Left ventricle myocardium superior (tissue), 1 donor: ENCODE data around the gene ZNF385B. TPM values are rescaled to one million over a fixed set of nuclear protein-coding genes. Genes with fewer than 3 reads are reported as not detected.

Source experiments
- ATAC-seq: fragments of 200-7000 bp; cut with Tn5 transposase; one replicate; pipeline ENCODE4 v1.9.1; 2020; ENCODE audit warnings: mild to moderate bottlenecking, moderate library complexity
- DNase-seq: peaks from one replicate; pipeline ENCODE4 v3.0.0-alpha.2; 2020
- intact Hi-C: fragments of 100-400 bp; cut with micrococcal nuclease; formaldehyde crosslinking; loops from one replicate; pipeline ENCODE4 v1.11.0; 2022
- total RNA-seq: library from RNA; stranded (reverse); fragmentation: NEBNext Ultra II Directional; extraction: Animal tissue kit (Norgen Biotek cat#: 25700); gene quantifications from one replicate; pipeline ENCODE4 v1.2.1, GENCODE V29; 2021
- donor health status: DM: no; HTN: yes; CAD: no; lungs with severe emphysema.

ZNF385B gene
- total RNA-seq, 1 donor from 2014 or later, result 4.1 TPM

GRCh38 chr2:179550849-179551248 is 310.6 kb downstream of the ZNF385B start:
- no peak for DNase-seq
- intact Hi-C loops, result no loop called here
- ATAC-seq, result no peak

DNA sequence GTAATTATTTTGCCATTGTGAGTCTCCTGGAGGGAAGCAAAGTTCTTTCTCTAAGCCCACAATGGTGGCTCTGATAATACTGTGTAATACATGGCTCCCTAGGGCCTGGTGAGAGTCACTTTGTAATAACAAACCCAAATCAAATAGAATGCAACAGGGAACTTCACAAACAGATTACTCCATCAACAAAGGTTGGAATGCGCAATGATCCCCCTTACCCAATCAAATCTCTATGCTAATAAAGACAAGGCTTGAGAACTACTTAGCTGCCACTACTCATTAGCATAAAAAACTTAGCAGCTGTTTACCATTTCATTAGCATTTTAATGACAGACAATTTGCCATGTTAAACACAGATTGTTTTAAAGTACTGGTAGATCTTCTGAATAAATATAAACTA is 311.2 kb downstream of the ZNF385B start:
- intact Hi-C loops, result no loop called here
- DNase-seq (no peak), ATAC-seq (no peak)

GRCh38 chr2:179546656-179547055 is 314.8 kb downstream of the ZNF385B start:
- ATAC-seq, result no peak
- intact Hi-C loops, result no loop called here

GRCh38 chr2:179545024-179545423 is 316.4 kb downstream of the ZNF385B start:
- DNase-seq (no peak), ATAC-seq (no peak)
- intact Hi-C loops, result no loop called here

More at GRCh38 chr2:179546656-179547055, 314.8 kb downstream of the ZNF385B start:
- DNase-seq, result no peak

GRCh38 chr2:179543361-179543901 is 318.0 kb downstream of the ZNF385B start:
- intact Hi-C loops, result no loop called here
- no peak for DNase-seq
- ATAC-seq, result no peak

GRCh38 chr2:179541586-179541985 is 319.8 kb downstream of the ZNF385B start:
- intact Hi-C loops, result no loop called here
- ATAC-seq (no peak), DNase-seq (no peak)

DNA sequence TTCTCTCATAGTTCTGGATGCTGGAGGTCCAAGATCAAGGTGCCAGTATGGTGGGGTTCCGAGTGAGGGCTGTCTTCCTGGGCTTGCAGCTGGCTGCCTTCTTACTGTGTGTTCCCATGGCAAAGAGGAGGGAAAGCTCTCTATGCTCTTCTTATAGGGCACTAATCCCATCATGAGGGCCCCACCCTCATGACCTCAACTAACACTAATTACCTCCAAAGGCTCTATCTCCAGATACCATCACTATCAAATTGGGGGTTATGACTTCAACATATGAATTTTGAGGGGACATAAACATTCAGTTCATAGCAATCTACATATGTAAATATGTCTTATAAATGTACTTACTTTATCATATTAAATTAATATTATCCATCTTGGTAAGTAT is 322.3 kb downstream of the ZNF385B start:
- intact Hi-C loops, result no loop called here
- ATAC-seq, result no peak
- no peak for DNase-seq

DNA sequence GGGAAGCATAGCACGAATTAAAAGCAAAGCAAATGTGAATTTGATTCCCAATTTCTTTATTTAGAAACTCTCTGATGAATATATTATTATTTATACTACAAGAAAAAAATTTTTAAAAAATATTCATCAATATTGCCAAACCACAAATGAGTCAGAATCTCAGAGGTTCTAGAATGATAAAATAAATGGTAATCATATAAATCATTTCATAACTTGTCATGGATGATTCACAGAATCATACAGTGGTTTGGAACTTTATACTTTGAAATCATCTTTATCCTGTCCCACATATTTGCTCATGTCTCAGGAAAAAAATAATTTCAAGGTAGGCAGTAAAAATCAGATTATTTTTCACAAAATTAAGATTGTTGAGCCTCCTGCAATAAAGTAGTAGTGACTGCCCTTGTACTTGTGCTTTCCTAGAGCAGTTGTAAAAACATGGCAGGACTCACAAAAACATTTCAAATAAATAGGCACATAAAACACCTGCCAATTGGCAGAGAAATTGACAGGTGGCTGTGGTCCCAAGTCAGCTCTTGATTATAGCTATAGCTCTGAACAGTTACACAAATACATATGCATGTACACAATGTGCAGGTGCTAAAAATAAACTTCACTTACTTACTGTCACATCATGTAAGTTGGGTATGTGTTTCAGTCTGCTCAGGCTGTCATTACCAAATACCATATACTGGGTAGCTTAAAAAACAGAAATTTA is 322.8 kb downstream of the ZNF385B start:
- intact Hi-C loops, result no loop called here
- ATAC-seq, result no peak
- no peak for DNase-seq

- intact Hi-C loops, result no loop called here
- DNase-seq, result no peak
- ATAC-seq, result no peak
Measured at GRCh38 chr2:179536185-179536584, 325.2 kb downstream of the ZNF385B start.

- intact Hi-C loops, result no loop called here
- no peak for ATAC-seq
- DNase-seq, result no peak
Measured at GRCh38 chr2:179533875-179534274, 327.5 kb downstream of the ZNF385B start.

DNA sequence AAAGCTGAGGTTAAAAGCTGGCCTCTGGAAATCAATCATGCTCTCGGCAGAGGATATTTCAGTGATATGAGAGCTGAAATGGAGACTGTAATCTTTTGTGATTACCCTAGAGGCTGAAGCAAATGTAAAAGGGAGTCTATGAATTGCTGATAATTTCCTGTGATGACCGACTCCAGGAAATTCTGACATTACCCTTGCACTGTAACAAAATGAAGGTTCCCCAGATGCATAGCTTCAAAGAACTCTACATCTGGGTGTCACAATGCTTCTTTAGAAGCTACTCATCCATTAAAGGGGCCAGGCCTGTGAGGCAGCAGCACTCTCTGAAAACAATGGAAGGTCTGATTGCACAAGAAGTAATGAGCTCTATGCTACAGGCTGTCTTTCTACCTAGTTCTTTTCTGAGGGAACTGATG is 328.5 kb downstream of the ZNF385B start:
- ATAC-seq, result no peak
- intact Hi-C loops, result no loop called here
- no peak for DNase-seq

DNA sequence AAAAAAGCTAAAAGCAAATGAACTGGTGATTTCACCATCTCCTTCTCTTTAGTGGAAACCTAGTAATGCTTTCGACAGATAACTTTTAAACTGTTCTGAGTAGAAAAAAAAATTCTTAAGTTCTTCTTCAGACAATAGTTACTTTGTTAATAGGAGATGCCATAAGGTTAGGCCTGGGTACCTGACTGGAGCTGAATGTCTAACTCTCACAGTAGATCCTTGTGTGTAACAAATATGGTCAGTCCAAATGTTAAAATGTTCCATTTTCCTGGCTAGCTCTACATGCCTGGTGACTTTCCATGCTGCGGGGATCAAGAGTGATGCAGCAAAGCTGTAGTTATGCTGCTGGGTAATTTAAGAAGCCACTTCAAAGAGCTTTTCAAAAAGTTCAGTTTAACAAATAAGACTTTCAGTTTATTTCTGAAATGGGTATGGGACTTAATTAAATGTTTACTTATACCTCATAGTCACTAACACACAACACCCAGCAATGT is 332.8 kb downstream of the ZNF385B start:
- no peak for ATAC-seq
- intact Hi-C loops, result no loop called here
- no peak for DNase-seq

DNA sequence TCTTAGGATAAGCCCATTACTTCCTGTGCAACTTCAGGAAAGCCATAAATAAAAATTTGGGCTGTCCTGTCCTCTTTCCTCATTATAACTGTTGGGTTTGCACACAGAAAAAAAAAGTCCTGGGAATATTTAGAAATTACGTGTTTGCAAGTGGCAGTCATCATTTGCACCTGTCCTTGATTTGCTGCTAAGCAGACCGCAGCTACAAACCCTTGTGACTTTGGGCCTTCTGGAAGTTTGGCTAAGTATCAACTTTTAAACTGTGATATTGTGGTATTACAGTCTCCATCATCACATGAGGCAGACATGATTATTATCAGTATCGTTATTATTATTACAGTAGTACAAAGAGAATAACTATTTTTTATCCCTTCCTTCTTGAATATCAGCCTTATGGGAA is 336.1 kb downstream of the ZNF385B start:
- ATAC-seq (no peak), DNase-seq (no peak)
- intact Hi-C loops, result no loop called here

DNA sequence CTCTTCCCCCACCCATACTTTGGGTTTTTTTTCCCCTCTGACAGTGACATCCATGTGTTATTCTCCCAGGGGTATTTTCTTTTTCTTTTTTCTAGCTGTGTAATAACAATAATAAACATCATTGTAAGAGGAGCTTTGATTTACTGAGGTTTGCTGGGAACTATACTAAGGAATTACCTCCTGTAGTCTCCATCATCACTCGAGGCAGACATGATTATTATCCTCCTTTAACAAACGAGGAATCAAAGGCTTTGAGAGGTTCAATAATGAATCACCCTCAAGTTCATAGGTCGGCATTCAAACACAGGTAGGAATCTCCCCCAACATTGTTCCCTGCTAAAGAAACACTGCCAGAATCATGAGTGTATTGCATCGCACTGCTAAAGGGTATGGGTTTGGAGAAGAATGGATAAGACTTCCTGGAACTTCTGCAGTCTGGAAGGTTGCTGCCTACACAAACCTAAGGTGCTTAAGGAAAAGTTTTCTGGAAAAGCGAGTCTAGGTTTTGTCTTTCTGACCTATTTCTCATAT is 336.5 kb downstream of the ZNF385B start:
- intact Hi-C loops, result no loop called here
- no peak for DNase-seq
- no peak for ATAC-seq

DNA sequence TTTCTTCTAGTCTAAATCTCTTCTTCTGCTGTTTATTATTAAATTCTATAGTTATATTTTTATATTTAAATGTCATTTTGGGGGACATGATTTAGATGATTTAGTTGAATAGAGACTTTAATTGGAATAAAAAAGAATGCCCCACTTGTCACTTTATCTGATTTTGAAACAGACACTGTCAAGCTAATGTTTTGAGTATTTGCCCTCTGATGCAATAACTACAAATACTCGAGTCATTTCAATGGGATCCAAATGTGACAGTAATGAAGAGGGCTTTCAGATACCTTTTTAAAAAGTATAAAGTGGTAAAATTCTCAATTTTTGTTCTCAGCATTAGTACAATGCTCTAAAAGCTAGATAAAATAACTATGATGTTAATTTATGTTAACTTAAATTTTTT is 339.5 kb downstream of the ZNF385B start:
- no peak for DNase-seq
- no peak for ATAC-seq
- intact Hi-C loops, result no loop called here

GRCh38 chr2:179518830-179519229 is 342.6 kb downstream of the ZNF385B start:
- DNase-seq (no peak), ATAC-seq (no peak)

GRCh38 chr2:179513181-179513580 is 348.2 kb downstream of the ZNF385B start:
- DNase-seq (no peak), ATAC-seq (no peak)
- intact Hi-C loops, result no loop called here

More at GRCh38 chr2:179518830-179519229, 342.6 kb downstream of the ZNF385B start:
- intact Hi-C loops, result no loop called here

DNA sequence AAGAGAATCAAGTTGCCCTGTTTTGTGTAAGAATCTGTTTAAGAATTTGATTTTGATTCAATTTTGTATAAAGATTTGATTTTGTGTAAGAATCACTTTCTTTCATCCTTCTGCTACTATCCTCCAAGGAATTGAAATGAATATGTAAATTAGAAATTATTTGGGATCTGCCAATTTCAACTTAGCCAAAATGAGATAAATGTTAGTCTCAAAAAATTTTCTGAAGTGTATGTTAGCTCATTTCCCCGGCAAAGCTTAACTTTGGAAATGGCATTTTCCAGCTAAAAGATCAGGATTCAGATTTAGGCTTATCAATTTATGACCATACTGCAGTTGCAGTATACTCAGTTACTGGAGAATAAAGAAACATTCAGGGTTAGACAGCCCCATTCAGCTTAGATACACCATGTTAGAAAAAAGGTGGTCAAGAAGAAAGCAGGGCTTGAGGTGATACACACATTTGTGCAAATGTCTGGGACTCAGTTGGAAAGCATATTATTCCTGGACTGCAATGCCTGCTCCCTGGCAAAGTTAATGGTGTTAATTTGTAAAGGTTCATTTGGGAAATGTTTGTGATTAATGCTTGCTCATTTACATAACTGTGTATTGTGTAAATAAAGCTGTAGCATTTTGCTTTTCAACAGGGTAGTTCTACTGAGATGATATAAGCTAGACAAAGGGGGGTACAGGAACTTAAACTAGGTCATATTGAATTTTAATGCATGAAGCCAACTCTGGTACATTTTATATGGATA is 349.0 kb downstream of the ZNF385B start:
- DNase-seq (no peak), ATAC-seq (no peak)
- intact Hi-C loops, result no loop called here

DNA sequence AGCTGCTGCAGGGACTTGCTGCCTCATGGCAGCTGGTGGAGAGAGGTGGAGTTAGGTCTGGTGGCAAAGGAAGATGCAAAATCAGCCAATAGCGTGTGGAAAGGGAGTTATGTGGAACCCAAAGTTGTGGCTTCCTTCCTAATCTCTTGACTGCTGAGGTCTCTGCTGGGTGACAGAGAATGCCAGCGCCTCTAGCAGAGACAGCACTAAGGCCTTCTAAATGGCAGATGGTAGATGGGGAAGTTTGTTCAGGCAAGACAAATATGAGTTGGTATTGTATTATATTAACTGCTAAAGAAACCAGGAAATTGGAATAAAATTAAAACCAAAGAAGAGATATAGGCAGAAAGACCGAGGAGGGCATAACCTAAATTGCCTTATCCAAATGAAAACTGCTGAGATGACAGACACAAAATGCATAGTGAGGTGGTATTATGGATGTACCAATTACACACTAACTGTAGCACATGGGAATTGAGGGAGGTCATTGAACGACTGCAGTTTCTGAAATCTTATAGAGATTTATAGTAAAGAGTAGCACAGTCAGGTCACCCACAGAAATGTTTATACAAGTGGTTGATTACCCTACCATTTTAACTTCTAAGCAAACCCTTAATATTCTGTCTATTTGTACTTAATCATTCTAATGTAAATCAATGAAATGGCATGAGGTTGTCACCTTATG is 350.2 kb downstream of the ZNF385B start:
- intact Hi-C loops, result no loop called here
- ATAC-seq, result no peak

DNA sequence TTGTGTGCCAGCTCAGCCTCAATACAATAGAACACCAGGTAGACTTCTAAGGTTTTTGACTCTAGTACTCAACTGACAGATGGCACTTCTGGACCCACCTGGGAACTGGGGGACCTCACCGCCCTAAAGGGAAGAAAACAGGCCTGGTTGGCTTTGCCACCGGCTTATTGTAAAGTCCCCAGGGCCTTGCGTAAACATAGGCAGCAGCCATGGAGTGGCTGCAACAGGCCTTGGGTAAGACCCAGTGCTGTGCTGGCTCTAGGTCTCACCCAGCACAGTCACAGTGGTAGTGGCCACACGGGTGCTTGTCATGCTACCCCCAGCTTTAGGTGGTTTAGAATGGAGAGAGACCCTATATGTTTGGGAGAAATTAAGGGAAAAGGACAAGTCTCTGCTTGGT is 366.1 kb downstream of the ZNF385B start:
- DNase-seq (no peak), ATAC-seq (no peak)
- intact Hi-C loops, result no loop called here

More for the DNA sequence above, 350.2 kb downstream of the ZNF385B start:
- no peak for DNase-seq
